Cortex of kidney (tissue), 1 donor: Measurements from ENCODE around the gene PPP2R2B.
"Not testable (repeated sequence)": the region's sequence is repeated elsewhere in the genome, so short reads cannot be mapped to it uniquely, and the experiment has no call there.

Experiments used
- DNase-seq: peaks from one replicate; lab custom pipeline; 2025; lab: John Stamatoyannopoulos, UW

The PPP2R2B gene

GRCh38 chr5:146652547-146652946, 226.0 kb downstream of the PPP2R2B start:
- DNase-seq, result no peak

- no peak for DNase-seq
These were observed 230.8 kb downstream of the PPP2R2B start for GRCh38 chr5:146647656-146648199.

- no peak for DNase-seq
These were observed 232.1 kb downstream of the PPP2R2B start for GRCh38 chr5:146646441-146646840.

GRCh38 chr5:146645342-146645741, 233.2 kb downstream of the PPP2R2B start:
- DNase-seq, result no peak

GRCh38 chr5:146644831-146645230, 233.7 kb downstream of the PPP2R2B start:
- no peak for DNase-seq

- DNase-seq, result no peak
These were observed 234.8 kb downstream of the PPP2R2B start for GRCh38 chr5:146643776-146644175.

GRCh38 chr5:146642410-146642809, 236.1 kb downstream of the PPP2R2B start:
- DNase-seq, result no peak

GRCh38 chr5:146641941-146642340, 236.6 kb downstream of the PPP2R2B start:
- DNase-seq, result no peak

GRCh38 chr5:146640285-146640896, 238.2 kb downstream of the PPP2R2B start:
- DNase-seq, result no peak

GRCh38 chr5:146635443-146635842, 243.1 kb downstream of the PPP2R2B start:
- DNase-seq, result no peak

- DNase-seq, result no peak
These were observed 245.2 kb downstream of the PPP2R2B start for GRCh38 chr5:146633323-146633764.

- DNase-seq, result no peak
These were observed 245.8 kb downstream of the PPP2R2B start for GRCh38 chr5:146632620-146633322.

GRCh38 chr5:146630472-146630871, 248.1 kb downstream of the PPP2R2B start:
- no peak for DNase-seq

- DNase-seq, result no peak
These were observed 249.6 kb downstream of the PPP2R2B start for GRCh38 chr5:146628950-146629349.

GRCh38 chr5:146626936-146627335, 251.6 kb downstream of the PPP2R2B start:
- DNase-seq, result no peak

- no peak for DNase-seq
These were observed 254.4 kb downstream of the PPP2R2B start for GRCh38 chr5:146624179-146624578.

- DNase-seq, result no peak
These were observed 254.9 kb downstream of the PPP2R2B start for GRCh38 chr5:146623666-146624065.

- DNase-seq, result no peak
These were observed 255.5 kb downstream of the PPP2R2B start for GRCh38 chr5:146623009-146623408.

- DNase-seq, result no peak
These were observed 256.2 kb downstream of the PPP2R2B start for GRCh38 chr5:146622391-146622790.

- DNase-seq, result no peak
These were observed 257.9 kb downstream of the PPP2R2B start for GRCh38 chr5:146620669-146621051.

GRCh38 chr5:146620031-146620668, 258.4 kb downstream of the PPP2R2B start:
- no peak for DNase-seq

GRCh38 chr5:146618434-146618833, 260.1 kb downstream of the PPP2R2B start:
- no peak for DNase-seq

GRCh38 chr5:146609731-146610130, 268.8 kb downstream of the PPP2R2B start:
- not testable (repeated sequence) for DNase-seq
